Neural cell (in vitro differentiated cells): ENCODE measurements around the gene SAMD4A. TPM values are rescaled to one million over a fixed set of nuclear protein-coding genes. Genes with fewer than 3 reads are reported as not detected.

Experiments
- H2AFZ ChIP-seq: fragments of 200-600, 300-800 bp; sonication (generic), shearing (Covaris generic); 2 replicates; pipeline ENCODE4 v1.6.0; 2014; ENCODE audit warnings: low read depth, mild to moderate bottlenecking, antibody characterized with exemption, low read length, moderate library complexity
- H3F3A ChIP-seq: fragments of 200-600 bp; shearing (Covaris generic); 2 replicates; pipeline ENCODE4 v1.6.1; 2016; ENCODE audit warnings: mild to moderate bottlenecking, moderate library complexity, mixed read lengths, antibody characterized with exemption, low read length; ENCODE audit not compliant: insufficient read depth, poor library complexity, severe bottlenecking
- H3K27ac ChIP-seq: fragments of 200-600, 300-800 bp; sonication (generic), shearing (Covaris generic); 2 replicates; pipeline ENCODE4 v1.5.1; 2014; ENCODE audit warnings: mild to moderate bottlenecking, low read length, moderate library complexity
- H3K27me3 ChIP-seq: fragments of 300-800, 200-600 bp; sonication (generic), shearing (Covaris generic); 2 replicates; pipeline ENCODE4 v1.6.0; 2014; ENCODE audit warnings: mild to moderate bottlenecking, low read depth, low read length, moderate library complexity; ENCODE audit not compliant: insufficient read depth
- H3K36me3 ChIP-seq: fragments of 300-800, 200-600 bp; sonication (generic), shearing (Covaris generic); 2 replicates; pipeline ENCODE4 v1.5.1; 2014; ENCODE audit warnings: mild to moderate bottlenecking, antibody characterized with exemption, low read length, moderate library complexity; ENCODE audit not compliant: insufficient read depth
- H3K4me2 ChIP-seq: fragments of 300-800, 200-600 bp; sonication (generic), shearing (Covaris generic); 2 replicates; pipeline ENCODE4 v1.6.0; 2014; ENCODE audit warnings: mild to moderate bottlenecking, low read length
- H3K4me3 ChIP-seq: fragments of 300-800, 200-600 bp; sonication (generic), shearing (Covaris generic); 2 replicates; pipeline ENCODE4 v1.5.1; 2014; ENCODE audit warnings: mild to moderate bottlenecking, low read length, moderate library complexity
- H3K79me2 ChIP-seq: fragments of 200-600 bp; shearing (Covaris generic); replicated peaks from 2 replicates; pipeline ENCODE4 v1.6.0; 2014; ENCODE audit warnings: mild to moderate bottlenecking, low read length, moderate library complexity; ENCODE audit not compliant: insufficient read depth
- H3K9ac ChIP-seq: fragments of 300-800, 200-600 bp; sonication (generic), shearing (Covaris generic); 2 replicates; pipeline ENCODE4 v1.6.1; 2016; ENCODE audit warnings: mild to moderate bottlenecking, low read length, mixed read lengths
- H3K9me2 ChIP-seq: fragments of 200-600 bp; shearing (Covaris generic); 2 replicates; pipeline ENCODE4 v1.6.1; 2016; ENCODE audit warnings: mild to moderate bottlenecking, low read length, mixed read lengths; ENCODE audit not compliant: insufficient read depth
- H3K9me3 ChIP-seq: fragments of 200-600, 300-800 bp; sonication (generic), shearing (Covaris generic); 2 replicates; pipeline ENCODE4 v1.6.1; 2016; ENCODE audit warnings: mild to moderate bottlenecking, mixed run types, low read length, moderate library complexity, mixed read lengths
- H4K20me1 ChIP-seq: fragments of 200-600 bp; shearing (Covaris generic); 2 replicates; pipeline ENCODE4 v1.6.1; 2016; ENCODE audit warnings: mild to moderate bottlenecking, mixed run types; ENCODE audit not compliant: insufficient read depth
- EP300 ChIP-seq: fragments of 450-650 bp; conservative IDR thresholded peaks from 2 replicates; pipeline ENCODE4 v1.6.1; 2014; ENCODE audit warnings: antibody characterized with exemption, mild to moderate bottlenecking, moderate library complexity; ENCODE audit not compliant: poor library complexity, severe bottlenecking
- EZH2 ChIP-seq: fragments of 200-600, 300-800 bp; shearing (Covaris generic), sonication (generic); IDR thresholded peaks from 2 replicates; pipeline ENCODE4 v1.6.1; 2014; ENCODE audit warnings: antibody characterized with exemption, low read length, borderline replicate concordance, mild to moderate bottlenecking; ENCODE audit not compliant: insufficient read depth, poor library complexity, severe bottlenecking
- MXI1 ChIP-seq: fragments of 450-650 bp; conservative IDR thresholded peaks from 2 replicates; pipeline ENCODE4 v1.6.1; 2014; ENCODE audit warnings: antibody characterized with exemption, mild to moderate bottlenecking; ENCODE audit not compliant: poor library complexity, severe bottlenecking
- POLR2AphosphoS5 ChIP-seq: IDR thresholded peaks from 2 replicates; pipeline ENCODE4 v1.6.1; 2012
- RAD21 ChIP-seq: fragments of 450-650 bp; conservative IDR thresholded peaks from 2 replicates; pipeline ENCODE4 v1.6.1; 2014; ENCODE audit warnings: antibody characterized with exemption, mild to moderate bottlenecking, moderate library complexity
- SMC3 ChIP-seq: fragments of 450-650 bp; conservative IDR thresholded peaks from 2 replicates; pipeline ENCODE4 v1.6.1; 2014; ENCODE audit warnings: antibody characterized with exemption, mild to moderate bottlenecking, moderate library complexity; ENCODE audit not compliant: poor library complexity
- TAF1 ChIP-seq: IDR thresholded peaks from 2 replicates; pipeline ENCODE4 v1.6.1; 2012; ENCODE audit warnings: low read depth
- polyA plus RNA-seq: library from polyadenylated mRNA; depleted of rRNA; stranded (reverse); fragments of >200 nt; gene quantifications from 2 replicates; pipeline ENCODE4 v1.2.3, GENCODE V29; 2014
- TF ChIP-seq, protein P1 (sequence below): fragments of 450-650 bp; IDR thresholded peaks from 2 replicates; pipeline ENCODE4 v1.5.1; 2014; ENCODE audit warnings: antibody characterized with exemption, mild to moderate bottlenecking, moderate library complexity; ENCODE audit not compliant: poor library complexity, severe bottlenecking
- TF ChIP-seq, protein P2 (sequence below): IDR thresholded peaks from 2 replicates; pipeline ENCODE4 v1.6.1; 2012; ENCODE audit warnings: borderline replicate concordance

The SAMD4A gene
- polyA plus RNA-seq, 1 donor from 2014 or later: 1.0 TPM

DNA sequence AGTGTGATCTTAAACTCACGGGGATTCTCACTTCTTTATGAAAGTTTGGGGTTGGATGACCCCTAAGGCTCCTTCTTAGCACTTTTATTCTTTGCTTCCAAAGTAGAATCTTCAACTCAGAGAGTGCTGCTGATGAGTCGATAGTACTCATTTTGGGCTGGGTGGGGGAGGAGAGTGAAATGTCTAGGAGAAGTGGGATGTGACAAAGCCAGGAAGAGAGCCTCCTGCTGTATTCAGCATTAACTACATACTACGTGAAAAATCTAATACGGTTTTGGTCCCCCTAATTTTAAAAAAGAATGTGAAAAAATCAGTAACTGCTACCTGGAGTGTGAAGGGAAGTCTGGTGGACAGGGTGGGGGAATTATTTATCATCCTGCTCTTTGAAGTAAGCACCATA, 148.3 kb downstream of the SAMD4A start:
- Histone ChIP-seq H3K9me2 (no peaks in the 10 kb centered on the region), H3K9me3 (no peaks in the 10 kb centered on the region), H3K27ac (no peak overlapping the region), H4K20me1 (no peaks in the 10 kb centered on the region), H3K4me3 (no peak overlapping the region), H2AFZ (no peak overlapping the region), H3K9ac (no peak overlapping the region), H3K4me2 (no peak overlapping the region), H3K27me3 (no peaks in the 10 kb centered on the region), H3F3A (no peaks in the 10 kb centered on the region), H3K79me2 (no peaks in the 10 kb centered on the region), H3K36me3 (no peaks in the 10 kb centered on the region)
- TF ChIP-seq TAF1: no peak

DNA sequence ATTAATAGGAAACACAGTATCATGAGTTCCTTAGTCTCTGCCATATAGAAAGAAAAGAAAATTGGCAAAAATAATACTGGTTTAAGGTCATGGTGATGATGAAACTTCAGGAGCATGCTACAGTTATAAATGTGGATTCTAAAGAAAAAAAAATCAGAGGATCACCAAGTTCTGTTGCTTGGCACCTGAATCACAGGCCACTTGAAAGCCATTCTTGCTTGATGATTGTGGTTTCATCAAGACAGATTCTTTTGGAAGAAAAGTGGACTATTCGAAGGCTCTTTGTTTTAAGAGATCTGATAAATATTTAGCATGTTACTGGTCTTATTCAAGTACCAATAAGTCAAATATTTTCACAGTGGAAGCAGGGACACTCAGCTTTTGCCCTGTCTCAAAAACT, 148.9 kb downstream of the SAMD4A start:
- Histone ChIP-seq H3K9me2 (no peaks in the 10 kb centered on the region), H3K9ac (no peak overlapping the region), H3K4me3 (no peak overlapping the region), H3K36me3 (no peaks in the 10 kb centered on the region), H3K4me2 (no peak overlapping the region), H4K20me1 (no peaks in the 10 kb centered on the region), H3K27me3 (no peaks in the 10 kb centered on the region), H2AFZ (no peak overlapping the region), H3K79me2 (no peaks in the 10 kb centered on the region), H3F3A (no peaks in the 10 kb centered on the region), H3K27ac (no peak overlapping the region), H3K9me3 (no peaks in the 10 kb centered on the region)
- TF ChIP-seq RAD21 (no peak), SMC3 (no peak), POLR2AphosphoS5 (no peak), MXI1 (no peak), TAF1 (no peak), EP300 (no peak), EZH2 (no peak)
- TF ChIP-seq, protein P1, sequence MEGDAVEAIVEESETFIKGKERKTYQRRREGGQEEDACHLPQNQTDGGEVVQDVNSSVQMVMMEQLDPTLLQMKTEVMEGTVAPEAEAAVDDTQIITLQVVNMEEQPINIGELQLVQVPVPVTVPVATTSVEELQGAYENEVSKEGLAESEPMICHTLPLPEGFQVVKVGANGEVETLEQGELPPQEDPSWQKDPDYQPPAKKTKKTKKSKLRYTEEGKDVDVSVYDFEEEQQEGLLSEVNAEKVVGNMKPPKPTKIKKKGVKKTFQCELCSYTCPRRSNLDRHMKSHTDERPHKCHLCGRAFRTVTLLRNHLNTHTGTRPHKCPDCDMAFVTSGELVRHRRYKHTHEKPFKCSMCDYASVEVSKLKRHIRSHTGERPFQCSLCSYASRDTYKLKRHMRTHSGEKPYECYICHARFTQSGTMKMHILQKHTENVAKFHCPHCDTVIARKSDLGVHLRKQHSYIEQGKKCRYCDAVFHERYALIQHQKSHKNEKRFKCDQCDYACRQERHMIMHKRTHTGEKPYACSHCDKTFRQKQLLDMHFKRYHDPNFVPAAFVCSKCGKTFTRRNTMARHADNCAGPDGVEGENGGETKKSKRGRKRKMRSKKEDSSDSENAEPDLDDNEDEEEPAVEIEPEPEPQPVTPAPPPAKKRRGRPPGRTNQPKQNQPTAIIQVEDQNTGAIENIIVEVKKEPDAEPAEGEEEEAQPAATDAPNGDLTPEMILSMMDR: no peak
- TF ChIP-seq, protein P2, sequence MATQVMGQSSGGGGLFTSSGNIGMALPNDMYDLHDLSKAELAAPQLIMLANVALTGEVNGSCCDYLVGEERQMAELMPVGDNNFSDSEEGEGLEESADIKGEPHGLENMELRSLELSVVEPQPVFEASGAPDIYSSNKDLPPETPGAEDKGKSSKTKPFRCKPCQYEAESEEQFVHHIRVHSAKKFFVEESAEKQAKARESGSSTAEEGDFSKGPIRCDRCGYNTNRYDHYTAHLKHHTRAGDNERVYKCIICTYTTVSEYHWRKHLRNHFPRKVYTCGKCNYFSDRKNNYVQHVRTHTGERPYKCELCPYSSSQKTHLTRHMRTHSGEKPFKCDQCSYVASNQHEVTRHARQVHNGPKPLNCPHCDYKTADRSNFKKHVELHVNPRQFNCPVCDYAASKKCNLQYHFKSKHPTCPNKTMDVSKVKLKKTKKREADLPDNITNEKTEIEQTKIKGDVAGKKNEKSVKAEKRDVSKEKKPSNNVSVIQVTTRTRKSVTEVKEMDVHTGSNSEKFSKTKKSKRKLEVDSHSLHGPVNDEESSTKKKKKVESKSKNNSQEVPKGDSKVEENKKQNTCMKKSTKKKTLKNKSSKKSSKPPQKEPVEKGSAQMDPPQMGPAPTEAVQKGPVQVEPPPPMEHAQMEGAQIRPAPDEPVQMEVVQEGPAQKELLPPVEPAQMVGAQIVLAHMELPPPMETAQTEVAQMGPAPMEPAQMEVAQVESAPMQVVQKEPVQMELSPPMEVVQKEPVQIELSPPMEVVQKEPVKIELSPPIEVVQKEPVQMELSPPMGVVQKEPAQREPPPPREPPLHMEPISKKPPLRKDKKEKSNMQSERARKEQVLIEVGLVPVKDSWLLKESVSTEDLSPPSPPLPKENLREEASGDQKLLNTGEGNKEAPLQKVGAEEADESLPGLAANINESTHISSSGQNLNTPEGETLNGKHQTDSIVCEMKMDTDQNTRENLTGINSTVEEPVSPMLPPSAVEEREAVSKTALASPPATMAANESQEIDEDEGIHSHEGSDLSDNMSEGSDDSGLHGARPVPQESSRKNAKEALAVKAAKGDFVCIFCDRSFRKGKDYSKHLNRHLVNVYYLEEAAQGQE: no peak

DNA sequence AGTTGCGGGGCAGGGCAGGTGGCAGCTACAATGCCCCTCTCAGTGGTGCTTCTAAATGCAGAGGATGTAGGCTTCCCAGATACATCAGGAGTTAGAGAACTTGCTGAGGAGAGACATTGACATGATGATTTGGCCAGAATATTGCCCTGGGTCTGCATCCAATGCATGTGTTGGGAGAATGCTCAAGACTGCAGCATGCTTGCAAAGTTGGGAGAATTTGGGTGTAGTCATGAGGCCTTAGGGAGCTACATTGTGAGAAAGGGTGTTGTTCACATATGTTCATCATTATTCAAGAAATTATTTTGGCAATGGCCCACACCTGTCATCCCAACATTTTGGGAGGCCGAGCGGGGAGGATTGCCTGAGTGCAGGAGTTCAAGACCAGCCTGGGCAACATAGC, 149.9 kb downstream of the SAMD4A start:
- Histone ChIP-seq H3K36me3 (no peaks in the 10 kb centered on the region), H3K9me2 (no peaks in the 10 kb centered on the region), H3K4me2 (no peak overlapping the region), H3K9ac (no peak overlapping the region), H3K27me3 (no peaks in the 10 kb centered on the region), H3K4me3 (no peak overlapping the region), H2AFZ (no peak overlapping the region), H3K27ac (no peak overlapping the region), H3F3A (no peaks in the 10 kb centered on the region), H3K9me3 (no peaks in the 10 kb centered on the region), H3K79me2 (no peaks in the 10 kb centered on the region), H4K20me1 (no peaks in the 10 kb centered on the region)
- TF ChIP-seq, protein P1: no peak
- no peak for TF ChIP-seq MXI1
- TF ChIP-seq TAF1: no peak
- no peak for TF ChIP-seq SMC3
- no peak for TF ChIP-seq EP300
- no peak for TF ChIP-seq EZH2
- TF ChIP-seq RAD21: no peak
- TF ChIP-seq, protein P2: no peak
- TF ChIP-seq POLR2AphosphoS5: no peak
